ENCODE data around the gene CISTR.
"Not testable (repeated sequence)": the region's sequence is repeated elsewhere in the genome, so short reads cannot be mapped to it uniquely, and the experiment has no call there.

CISTR gene

GRCh38 chr12:53722450-53723041, 29.2 kb downstream of the CISTR start:
- H3K4me3 ChIP-seq (ENCODE audit: low read depth, low read length), result no peak overlapping the region
- H3K27ac ChIP-seq, result no peak overlapping the region
- H3K36me3 ChIP-seq, result no peaks in the 10 kb centered on the region; the same call in none of the 2 replicates
- TF ChIP-seq, protein P1, sequence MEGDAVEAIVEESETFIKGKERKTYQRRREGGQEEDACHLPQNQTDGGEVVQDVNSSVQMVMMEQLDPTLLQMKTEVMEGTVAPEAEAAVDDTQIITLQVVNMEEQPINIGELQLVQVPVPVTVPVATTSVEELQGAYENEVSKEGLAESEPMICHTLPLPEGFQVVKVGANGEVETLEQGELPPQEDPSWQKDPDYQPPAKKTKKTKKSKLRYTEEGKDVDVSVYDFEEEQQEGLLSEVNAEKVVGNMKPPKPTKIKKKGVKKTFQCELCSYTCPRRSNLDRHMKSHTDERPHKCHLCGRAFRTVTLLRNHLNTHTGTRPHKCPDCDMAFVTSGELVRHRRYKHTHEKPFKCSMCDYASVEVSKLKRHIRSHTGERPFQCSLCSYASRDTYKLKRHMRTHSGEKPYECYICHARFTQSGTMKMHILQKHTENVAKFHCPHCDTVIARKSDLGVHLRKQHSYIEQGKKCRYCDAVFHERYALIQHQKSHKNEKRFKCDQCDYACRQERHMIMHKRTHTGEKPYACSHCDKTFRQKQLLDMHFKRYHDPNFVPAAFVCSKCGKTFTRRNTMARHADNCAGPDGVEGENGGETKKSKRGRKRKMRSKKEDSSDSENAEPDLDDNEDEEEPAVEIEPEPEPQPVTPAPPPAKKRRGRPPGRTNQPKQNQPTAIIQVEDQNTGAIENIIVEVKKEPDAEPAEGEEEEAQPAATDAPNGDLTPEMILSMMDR (IDR thresholded peaks at IDR 0.05; ENCODE audit: low read depth, low read length), result no peak
- H3K27me3 ChIP-seq (ENCODE audit: insufficient read depth, low read depth, severe bottlenecking), result no peaks in the 10 kb centered on the region
- no peaks in the 10 kb centered on the region for H3K9me3 ChIP-seq (ENCODE audit: severe bottlenecking)
- DNase-seq, result no peak

- H3K27ac ChIP-seq, result no peak overlapping the region
- DNase-seq, result no peak
- TF ChIP-seq, protein P1 (IDR thresholded peaks at IDR 0.05; ENCODE audit: low read depth, low read length), result no peak
- H3K27me3 ChIP-seq (ENCODE audit: insufficient read depth, low read depth, severe bottlenecking), result no peaks in the 10 kb centered on the region
- H3K36me3 ChIP-seq, result no peaks in the 10 kb centered on the region; the same call in none of the 2 replicates
- no peaks in the 10 kb centered on the region for H3K9me3 ChIP-seq (ENCODE audit: severe bottlenecking)
- no peak overlapping the region for H3K4me3 ChIP-seq (ENCODE audit: low read depth, low read length)
Measured at GRCh38 chr12:53720946-53721345, 30.8 kb downstream of the CISTR start.

DNA sequence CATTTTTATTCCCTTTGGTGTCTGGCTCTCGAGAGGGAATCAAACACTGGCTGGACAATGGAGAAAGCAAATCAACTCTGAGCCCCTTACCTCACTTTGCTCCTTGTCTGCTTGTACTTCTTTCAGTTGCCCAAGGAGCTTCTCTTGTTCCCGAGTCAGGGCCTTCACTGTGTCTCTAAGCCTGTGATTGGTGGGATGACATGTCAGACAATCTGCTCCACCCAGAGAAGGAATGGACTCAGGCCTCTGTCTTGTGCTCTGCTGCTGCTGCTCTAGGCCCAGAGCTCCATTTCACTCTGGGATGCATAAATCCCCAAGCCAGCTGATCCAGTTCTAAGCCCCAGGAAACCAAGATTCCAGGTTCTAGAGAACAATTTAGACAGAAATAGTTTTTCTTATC, 32.1 kb downstream of the CISTR start:
- Histone ChIP-seq H3K4me3 (ENCODE audit: low read depth, low read length) (no peak overlapping the region), H3K27ac (no peak overlapping the region), H3K9me3 (ENCODE audit: severe bottlenecking) (no peaks in the 10 kb centered on the region), H3K36me3 (no peaks in the 10 kb centered on the region; the same call in none of the 2 replicates), H3K27me3 (ENCODE audit: insufficient read depth, low read depth, severe bottlenecking) (no peaks in the 10 kb centered on the region)
- no peak for DNase-seq
- TF ChIP-seq, protein P1 (IDR thresholded peaks at IDR 0.05; ENCODE audit: low read depth, low read length), result no peak

GRCh38 chr12:53718567-53718966, 33.2 kb downstream of the CISTR start:
- not testable (repeated sequence) for H3K36me3 ChIP-seq; H3K27me3 ChIP-seq (ENCODE audit: insufficient read depth, low read depth, severe bottlenecking); H3K4me3 ChIP-seq (ENCODE audit: low read depth, low read length); DNase-seq; H3K9me3 ChIP-seq (ENCODE audit: severe bottlenecking); H3K27ac ChIP-seq

DNA sequence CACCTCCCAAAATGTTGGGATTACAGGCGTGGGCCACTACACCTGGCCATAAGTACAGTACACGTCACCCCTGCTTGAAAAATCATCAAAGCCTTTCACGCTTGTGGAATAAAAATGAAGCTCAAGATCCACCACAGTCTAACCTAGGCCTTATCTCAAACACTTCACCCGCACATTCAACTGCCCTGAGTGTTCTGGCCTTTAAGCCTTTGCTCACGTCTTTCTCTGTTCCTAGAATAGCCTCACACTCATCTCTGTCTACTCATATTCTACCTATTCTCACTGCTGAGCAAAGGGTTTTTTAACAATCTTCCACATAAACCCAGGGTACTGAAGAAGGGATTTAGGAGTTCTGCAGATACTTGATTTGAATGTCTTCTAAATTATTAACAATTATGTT, 34.5 kb downstream of the CISTR start:
- Histone ChIP-seq H3K27ac (no peak overlapping the region), H3K36me3 (no peaks in the 10 kb centered on the region; the same call in 1 of the 2 replicates), H3K4me3 (ENCODE audit: low read depth, low read length) (no peak overlapping the region), H3K9me3 (ENCODE audit: severe bottlenecking) (no peaks in the 10 kb centered on the region), H3K27me3 (ENCODE audit: insufficient read depth, low read depth, severe bottlenecking) (no peaks in the 10 kb centered on the region)
- TF ChIP-seq, protein P1 (IDR thresholded peaks at IDR 0.05; ENCODE audit: low read depth, low read length), result no peak
- no peak for DNase-seq

- Histone ChIP-seq H3K27me3 (ENCODE audit: insufficient read depth, low read depth, severe bottlenecking) (no peaks in the 10 kb centered on the region), H3K4me3 (ENCODE audit: low read depth, low read length) (no peak overlapping the region), H3K36me3 (no peaks in the 10 kb centered on the region; the same call in 1 of the 2 replicates), H3K27ac (no peak overlapping the region), H3K9me3 (ENCODE audit: severe bottlenecking) (no peaks in the 10 kb centered on the region)
- DNase-seq, result no peak
- TF ChIP-seq, protein P1 (IDR thresholded peaks at IDR 0.05; ENCODE audit: low read depth, low read length), result no peak
Measured at GRCh38 chr12:53714004-53714403, 37.8 kb downstream of the CISTR start.
